GM12874 (cell line): ENCODE results near the gene CBX4.

Source experiments
- CTCF ChIP-seq: IDR thresholded peaks from 2 replicates; pipeline ENCODE4 v1.5.1; 2011; ENCODE audit warnings: low read depth, mild to moderate bottlenecking, control low read depth, low read length, moderate library complexity; ENCODE audit not compliant: insufficient read depth

Gene CBX4

GRCh38 chr17:79864617-79865250 is 25.5 kb upstream of the CBX4 start:
- no peak for TF ChIP-seq CTCF

- no peak for TF ChIP-seq CTCF
Measured at GRCh38 chr17:79864147-79864546, 24.9 kb upstream of the CBX4 start.

GRCh38 chr17:79862771-79863440 is 23.7 kb upstream of the CBX4 start:
- no peak for TF ChIP-seq CTCF

GRCh38 chr17:79862238-79862637 is 23.0 kb upstream of the CBX4 start:
- no peak for TF ChIP-seq CTCF

- TF ChIP-seq CTCF = no peak
Measured at GRCh38 chr17:79861413-79862216, 22.4 kb upstream of the CBX4 start.

- TF ChIP-seq CTCF = no peak
Measured at GRCh38 chr17:79859676-79860615, 20.7 kb upstream of the CBX4 start.

GRCh38 chr17:79857095-79857494 is 17.9 kb upstream of the CBX4 start:
- no peak for TF ChIP-seq CTCF
